GM18951 (cell line): Measurements from ENCODE around the gene RPS15.

Source experiments
- POLR2A ChIP-seq: IDR thresholded peaks from 4 replicates; pipeline ENCODE4 v1.6.1; 2011; ENCODE audit warnings: mild to moderate bottlenecking; ENCODE audit not compliant: insufficient read length, insufficient read depth; ENCODE audit errors: extremely low read depth
- in situ Hi-C: fragments of 300-500 bp; cut with MboI; formaldehyde crosslinking; loops from one replicate; pipeline ENCODE4 v1.12.0; 2022; ENCODE audit warnings: low sequenced_read_pairs, mixed read lengths, inconsistent platforms; ENCODE audit not compliant: unreplicated experiment

The RPS15 gene

DNA sequence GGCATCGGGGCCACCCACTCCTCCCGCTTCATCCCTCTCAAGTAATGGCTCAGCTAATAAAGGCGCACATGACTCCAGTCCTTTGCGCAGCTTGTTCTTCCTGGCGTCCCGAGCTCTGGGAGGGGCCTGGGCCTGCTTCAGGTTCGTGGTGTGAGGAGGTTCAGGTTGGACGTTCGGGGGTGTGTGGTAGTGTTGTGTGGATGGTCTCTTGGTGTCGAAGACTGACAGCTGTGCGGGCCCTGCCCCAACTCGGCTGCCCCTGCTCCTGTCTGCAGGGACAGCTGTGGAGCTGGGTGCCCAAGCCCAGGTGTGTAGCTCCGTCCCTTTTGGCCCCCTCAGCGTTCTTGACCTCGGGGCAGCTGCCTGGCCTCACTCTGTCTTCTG lies 2.2 kb downstream of the RPS15 start:
- in situ Hi-C loops = no loop called here
- TF ChIP-seq POLR2A = no peak

- in situ Hi-C loops = no loop called here
- no peak for TF ChIP-seq POLR2A
These were observed 2.8 kb downstream of the RPS15 start for GRCh38 chr19:1441022-1441426.

GRCh38 chr19:1441677-1442438 lies 3.7 kb downstream of the RPS15 start:
- no peak for TF ChIP-seq POLR2A
- in situ Hi-C loops = no loop called here

DNA sequence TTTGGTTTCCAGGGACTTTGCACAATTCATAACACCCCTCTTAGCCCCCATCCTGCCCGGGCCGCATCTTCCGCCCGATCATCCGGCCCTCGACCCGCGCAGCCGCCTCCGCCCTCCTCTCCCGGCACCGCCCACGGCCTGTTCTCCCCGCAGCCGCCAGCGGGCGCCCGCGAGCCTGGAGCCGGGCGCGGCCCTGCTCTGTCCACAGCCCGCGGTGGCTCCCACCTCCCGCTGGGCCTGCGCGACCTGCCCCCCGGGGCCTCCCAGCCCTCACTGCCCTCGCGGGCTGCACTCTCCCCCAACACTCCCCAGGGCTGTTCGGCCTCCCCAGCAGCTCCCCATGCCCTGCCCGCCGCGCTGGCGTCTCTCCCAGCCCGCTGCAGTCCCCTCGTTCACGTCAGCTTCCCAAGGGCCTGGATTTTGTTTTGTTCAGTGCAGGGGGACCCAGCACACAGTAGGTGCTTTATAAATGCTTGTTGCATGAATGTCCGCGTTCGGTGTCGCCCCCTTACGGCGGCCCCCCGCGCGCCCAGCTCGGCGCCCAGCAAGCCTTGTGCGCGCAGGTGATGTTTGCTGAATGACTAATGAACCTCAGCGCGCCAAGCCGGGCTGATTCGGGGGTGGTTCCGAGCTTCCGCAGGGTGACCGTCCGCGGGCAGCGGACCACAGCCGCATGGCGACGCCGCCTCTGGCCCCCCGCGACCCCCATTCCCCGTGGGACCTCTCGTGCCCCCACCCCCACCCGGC lies 7.2 kb downstream of the RPS15 start:
- in situ Hi-C loops = no loop called here

GRCh38 chr19:1445932-1446712 lies 7.9 kb downstream of the RPS15 start:
- in situ Hi-C loops = no loop called here
- no peak for TF ChIP-seq POLR2A

More for the DNA sequence above, 7.2 kb downstream of the RPS15 start:
- TF ChIP-seq POLR2A = no peak

DNA sequence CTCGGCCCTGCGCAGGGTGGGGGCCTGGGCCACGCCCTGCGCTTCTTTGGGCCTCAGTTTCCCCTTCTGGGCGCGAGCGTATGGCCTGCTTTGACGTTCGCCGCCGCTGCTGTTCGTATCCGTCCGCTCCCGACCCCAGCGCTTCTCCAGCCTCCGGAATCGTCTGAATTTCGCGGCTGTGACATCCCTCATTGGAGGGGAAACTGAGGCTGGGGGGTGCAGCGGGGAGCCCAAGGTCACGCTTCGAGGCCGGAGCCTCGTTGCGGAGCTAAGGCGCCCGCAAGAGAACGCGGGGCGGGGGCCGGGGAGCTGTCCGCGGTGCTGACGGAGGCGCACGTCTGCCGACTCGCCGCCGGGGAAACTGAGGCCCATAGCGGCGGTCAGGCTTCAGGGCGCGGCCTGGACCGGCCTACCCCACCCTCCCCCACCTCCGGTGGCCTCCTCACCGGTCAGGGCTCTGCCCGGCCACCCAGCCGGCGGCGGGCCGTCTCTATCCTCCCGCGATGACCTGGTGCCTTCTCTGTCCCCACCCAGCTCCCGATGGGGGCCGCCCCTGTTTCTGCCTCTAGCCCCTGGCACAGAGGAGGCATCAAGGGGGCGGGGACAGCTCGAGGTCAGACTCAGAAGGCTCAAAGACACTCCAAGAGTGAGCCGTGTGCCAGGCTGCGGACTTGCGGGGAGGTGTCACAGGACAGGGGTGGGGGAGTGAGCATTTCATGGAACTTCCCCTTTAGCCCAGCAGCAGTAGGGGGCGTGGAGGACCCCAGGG lies 8.7 kb downstream of the RPS15 start:
- no peak for TF ChIP-seq POLR2A
- in situ Hi-C loops = no loop called here

- in situ Hi-C loops = no loop called here
- no peak for TF ChIP-seq POLR2A
These were observed 9.3 kb downstream of the RPS15 start for GRCh38 chr19:1447504-1447903.

GRCh38 chr19:1447944-1448343 lies 9.7 kb downstream of the RPS15 start:
- no peak for TF ChIP-seq POLR2A
- in situ Hi-C loops = no loop called here

- TF ChIP-seq POLR2A = no peak
- in situ Hi-C loops = no loop called here
These were observed 11.6 kb downstream of the RPS15 start, which contains the start of gene APC2 for GRCh38 chr19:1449467-1450442. Gene APC2 (plus strand): TSS chr19:1450121. CDS start chr19:1453002, 2,881 bp downstream.

- in situ Hi-C loops = no loop called here
- TF ChIP-seq POLR2A = no peak
These were observed 12.8 kb downstream of the RPS15 start for GRCh38 chr19:1450735-1451731.
